Measurements from ENCODE around the gene PHF11. TPM values are rescaled to one million over a fixed set of nuclear protein-coding genes. Genes with fewer than 3 reads are reported as not detected.

PHF11 gene
- total and polyA plus RNA-seq, 2 of the 13 experiments (the other 11 are each of a cell fraction or from before 2014, with no cell fraction given) = 15.8 to 22.0 TPM

- TF ChIP-seq HMGXB4 (CRISPR knock-in tag; IDR thresholded peaks at IDR 0.05; ENCODE audit: borderline replicate concordance in 1 of 2, low read depth in 1 of 2) = no peak
- 0 out of 2 replicates have a peak, but pooled peaks have one; percentile 56 for TF ChIP-seq KAT7 (CRISPR knock-in tag; IDR thresholded peaks at IDR 0.05; ENCODE audit: borderline replicate concordance)
- TF ChIP-seq ZNF207 (IDR thresholded peaks at IDR 0.05; ENCODE audit: borderline replicate concordance) = no peak
- TF ChIP-seq HNRNPUL1 (IDR thresholded peaks at IDR 0.05; ENCODE audit: low read depth, low read length) = peak; percentile 98
- no peak for TF ChIP-seq ZNF800 (CRISPR knock-in tag; IDR thresholded peaks at IDR 0.05)
- TF ChIP-seq ZNF691 (CRISPR knock-in tag; IDR thresholded peaks at IDR 0.05; ENCODE audit: borderline replicate concordance, low read depth) = no peak; the same call in 1 of the 2 replicates
- TF ChIP-seq ZNF776 (CRISPR knock-in tag; IDR thresholded peaks at IDR 0.05) = no peak
- no peak for TF ChIP-seq JUND (CRISPR knock-in tag; IDR thresholded peaks at IDR 0.05)
- TF ChIP-seq ZNF460 (CRISPR knock-in tag; IDR thresholded peaks at IDR 0.05; ENCODE audit: borderline replicate concordance) = no peak
- peak; percentile 82 for TF ChIP-seq RARA (CRISPR knock-in tag; IDR thresholded peaks at IDR 0.05)
- TF ChIP-seq BRD4 (CRISPR knock-in tag; IDR thresholded peaks at IDR 0.05) = no peak
- peak; percentile 75 for TF ChIP-seq ARID5B (CRISPR knock-in tag; IDR thresholded peaks at IDR 0.05)
- no peak for TF ChIP-seq SP5 (CRISPR knock-in tag; IDR thresholded peaks at IDR 0.05; ENCODE audit: borderline replicate concordance, low read depth)
- no peak for TF ChIP-seq ZZZ3 (CRISPR knock-in tag; IDR thresholded peaks at IDR 0.05; ENCODE audit: borderline replicate concordance)
- no peak; the same call in 1 of the 2 replicates for TF ChIP-seq SMAD3 (CRISPR knock-in tag; IDR thresholded peaks at IDR 0.05)
- TF ChIP-seq U2AF1 (optimal IDR thresholded peaks at IDR 0.05; ENCODE audit: low read depth, low read length) = no peak
- no peak for TF ChIP-seq ZNF432 (CRISPR knock-in tag; IDR thresholded peaks at IDR 0.05; ENCODE audit: borderline replicate concordance)
- TF ChIP-seq NBN (conservative IDR thresholded peaks at IDR 0.05) = no peak
These were observed 29.4 kb upstream of the PHF11 start (continued) for GRCh38 chr13:49466292-49466838.

Measured in HepG2 (cell line).